ENCODE measurements around the gene SELENOO.

DNA sequence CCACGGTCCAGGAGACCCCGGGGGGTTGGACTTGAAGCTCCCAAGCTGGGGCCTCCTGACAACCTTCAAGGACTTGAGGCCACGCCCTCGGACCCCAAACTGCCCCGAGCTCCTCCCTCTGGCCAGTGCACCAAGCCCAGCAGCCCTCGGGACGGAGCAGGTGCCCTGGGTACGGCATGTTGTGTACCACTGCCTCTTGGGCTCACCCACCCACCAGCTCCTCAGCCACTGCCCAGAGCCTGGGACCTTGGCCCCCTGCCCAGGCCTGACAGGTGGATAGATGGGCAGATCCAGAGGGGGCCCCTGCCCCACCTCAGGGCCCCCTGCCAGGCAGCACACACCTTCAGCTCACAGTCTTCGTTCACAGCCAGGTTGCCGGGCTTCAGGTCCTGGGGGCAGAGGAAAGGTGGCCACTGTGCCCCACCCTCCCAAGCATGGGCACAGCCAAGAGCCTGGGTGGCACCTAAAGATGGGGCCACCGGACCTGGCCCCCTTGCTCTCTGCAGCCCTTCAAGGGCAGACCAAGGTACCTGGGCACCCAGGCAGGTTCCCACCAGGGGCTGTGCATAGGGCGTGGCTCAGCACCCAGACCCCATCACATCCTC, 55.5 kb downstream of the SELENOO start:
- TF ChIP-seq, protein P1, sequence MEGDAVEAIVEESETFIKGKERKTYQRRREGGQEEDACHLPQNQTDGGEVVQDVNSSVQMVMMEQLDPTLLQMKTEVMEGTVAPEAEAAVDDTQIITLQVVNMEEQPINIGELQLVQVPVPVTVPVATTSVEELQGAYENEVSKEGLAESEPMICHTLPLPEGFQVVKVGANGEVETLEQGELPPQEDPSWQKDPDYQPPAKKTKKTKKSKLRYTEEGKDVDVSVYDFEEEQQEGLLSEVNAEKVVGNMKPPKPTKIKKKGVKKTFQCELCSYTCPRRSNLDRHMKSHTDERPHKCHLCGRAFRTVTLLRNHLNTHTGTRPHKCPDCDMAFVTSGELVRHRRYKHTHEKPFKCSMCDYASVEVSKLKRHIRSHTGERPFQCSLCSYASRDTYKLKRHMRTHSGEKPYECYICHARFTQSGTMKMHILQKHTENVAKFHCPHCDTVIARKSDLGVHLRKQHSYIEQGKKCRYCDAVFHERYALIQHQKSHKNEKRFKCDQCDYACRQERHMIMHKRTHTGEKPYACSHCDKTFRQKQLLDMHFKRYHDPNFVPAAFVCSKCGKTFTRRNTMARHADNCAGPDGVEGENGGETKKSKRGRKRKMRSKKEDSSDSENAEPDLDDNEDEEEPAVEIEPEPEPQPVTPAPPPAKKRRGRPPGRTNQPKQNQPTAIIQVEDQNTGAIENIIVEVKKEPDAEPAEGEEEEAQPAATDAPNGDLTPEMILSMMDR (conservative IDR thresholded peaks at IDR 0.05; ENCODE audit: low read depth, low read length): no peak
- TF ChIP-seq EZH2 (IDR thresholded peaks at IDR 0.05; ENCODE audit: borderline replicate concordance, low read depth, low read length, poor library complexity, severe bottlenecking): no peak

Data from A673 (cell line).